Natural killer cell (primary cell): Measurements from ENCODE around the gene LHX6. TPM values are rescaled to one million over a fixed set of nuclear protein-coding genes. Genes with fewer than 3 reads are reported as not detected.

ENCODE experiments used
- ATAC-seq, 3 donors: fragments of 150-1000 bp in 2 of 3; fragments of 200-7000 bp in 1 of 3; cut with Tn5 transposase; 1 replicate in 1 of 3; 2 replicates in 2 of 3; pipeline ENCODE4 v1.10.0; 2021; ENCODE audit warnings: mild to moderate bottlenecking in 2 of 3, moderate library complexity in 2 of 3
- DNase-seq, 2 donors: peaks; one replicate each; pipeline versions ENCODE4 v3.0.0 to v3.0.0-alpha.2; 2013 to 2021; ENCODE audit warnings: mixed read lengths in 1 of 2
- H3K27ac ChIP-seq: one replicate; pipeline ENCODE4 v1.5.1; 2013; ENCODE audit warnings: mild to moderate bottlenecking, low read length
- H3K27me3 ChIP-seq: one replicate; pipeline ENCODE4 v1.6.1; 2013; ENCODE audit warnings: low read length; ENCODE audit not compliant: control insufficient read depth, insufficient read depth
- H3K36me3 ChIP-seq: one replicate; pipeline ENCODE4 v1.6.1; 2013; ENCODE audit warnings: low read length; ENCODE audit not compliant: control insufficient read depth, insufficient read depth
- H3K4me1 ChIP-seq: one replicate; pipeline ENCODE4 v1.6.1; 2013; ENCODE audit warnings: low read length; ENCODE audit not compliant: control insufficient read depth, insufficient read depth
- H3K4me3 ChIP-seq: one replicate; pipeline ENCODE4 v1.5.1; 2013; ENCODE audit warnings: low read length
- H3K9me3 ChIP-seq: one replicate; pipeline ENCODE4 v1.6.1; 2013; ENCODE audit warnings: low read length; ENCODE audit not compliant: control insufficient read depth, insufficient read depth
- H3K27ac Mint-ChIP-seq, 2 donors: one replicate each; pipeline ENCODE4 v1.8.0; 2022; ENCODE audit warnings: mild to moderate bottlenecking in 2 of 2, mixed read lengths in 2 of 2, moderate library complexity in 1 of 2
- H3K27me3 Mint-ChIP-seq, 2 donors: one replicate each; pipeline ENCODE4 v1.8.0; 2022; ENCODE audit warnings: low read depth in 2 of 2, mixed read lengths in 2 of 2
- H3K36me3 Mint-ChIP-seq: one replicate; pipeline ENCODE4 v1.8.0; 2022; ENCODE audit warnings: mixed read lengths
- H3K4me1 Mint-ChIP-seq, 2 donors: one replicate each; pipeline ENCODE4 v1.8.0; 2022; ENCODE audit warnings: mixed read lengths in 2 of 2
- H3K4me3 Mint-ChIP-seq: one replicate; pipeline ENCODE4 v1.8.0; 2022; ENCODE audit warnings: mild to moderate bottlenecking, moderate library complexity, mixed read lengths
- H3K9me3 Mint-ChIP-seq, 2 donors: one replicate each; pipeline ENCODE4 v1.8.0; 2022; ENCODE audit warnings: mixed read lengths in 2 of 2
- CTCF ChIP-seq: fragments of 200-600 bp; IDR thresholded peaks from one replicate; pipeline ENCODE4 v1.8.0; 2022; ENCODE audit warnings: antibody characterized with exemption
- WGBS: methylation state at CpG from one replicate; pipeline ENCODE4 v1.1.7; 2013; ENCODE audit warnings: missing lambda C conversion rate; ENCODE audit not compliant: insufficient coverage; 5-methylcytosine and 5-hydroxymethylcytosine counted together
- intact Hi-C: fragments of 100-400 bp; cut with micrococcal nuclease; formaldehyde crosslinking; loops from one replicate; pipeline ENCODE4 v1.14.2; 2022
- total RNA-seq, 4 donors: library from RNA; stranded (reverse); fragments of 120-200 nt in 1 of 4; gene quantifications; one replicate each; pipeline versions ENCODE4 v1.2.3 to v1.2.4, GENCODE V29; 2013 to 2022

The LHX6 gene
- total RNA-seq, 3 donors from 2014 or later (not counting 1 experiment from before 2014, with no cell fraction given) = not detected

- Mint-ChIP-seq H3K4me3 (no peak overlapping the region), H3K27me3 (peaks cover under 1 to 4% of the 10 kb centered on the region in 2 donors), H3K27ac (no peak overlapping the region), H3K9me3 (no peaks in the 10 kb centered on the region), H3K4me1 (no peaks in the 10 kb centered on the region), H3K36me3 (no peaks in the 10 kb centered on the region)
- intact Hi-C loops = no loop called here
- ATAC-seq (no peak), DNase-seq (no peak)
- Histone ChIP-seq H3K4me3 (no peak overlapping the region), H3K27ac (no peak overlapping the region), H3K4me1 (no peaks in the 10 kb centered on the region), H3K9me3 (no peaks in the 10 kb centered on the region), H3K27me3 (no peaks in the 10 kb centered on the region), H3K36me3 (no peaks in the 10 kb centered on the region)
- 92% methylated on average over 6 of the region's 6 CpGs for WGBS
- no peak for TF ChIP-seq CTCF
Measured at GRCh38 chr9:122188369-122188768, 40.4 kb downstream of the LHX6 start.

DNA sequence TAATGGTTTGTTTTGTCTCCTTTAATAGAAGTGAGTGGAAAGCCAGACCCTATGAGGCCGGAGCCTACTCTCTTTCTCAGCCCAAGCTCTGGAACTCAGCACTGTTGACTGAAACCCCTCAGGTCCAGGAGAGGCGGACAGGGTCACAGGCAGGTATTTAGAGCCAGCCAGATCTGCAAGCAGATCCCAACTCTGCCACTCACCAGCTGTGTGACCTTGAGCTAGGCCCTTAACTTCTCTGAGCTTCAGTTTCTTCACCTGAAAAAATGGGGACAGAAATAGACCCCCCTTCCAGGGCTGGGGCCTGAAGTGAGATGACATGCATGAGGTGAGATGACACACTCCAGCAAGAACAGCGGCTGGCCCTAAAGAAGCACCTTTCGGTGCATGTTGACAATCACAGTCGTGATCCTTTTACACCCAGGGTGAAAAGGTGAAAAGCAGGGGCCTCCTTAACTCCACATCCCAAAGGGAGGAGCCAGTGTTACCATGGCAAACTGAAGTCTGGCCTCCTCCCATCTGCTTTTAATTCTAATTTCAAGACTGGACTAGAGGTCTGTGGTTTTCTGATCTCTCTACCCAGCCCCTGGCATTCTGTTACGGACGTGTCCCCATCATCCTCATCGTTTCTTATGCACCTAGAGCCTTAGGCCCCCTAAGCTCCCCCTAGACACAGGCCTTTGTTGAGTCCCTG lies 41.8 kb downstream of the LHX6 start:
- Histone ChIP-seq H3K36me3 (no peaks in the 10 kb centered on the region), H3K4me3 (no peak overlapping the region), H3K4me1 (no peaks in the 10 kb centered on the region), H3K27me3 (no peaks in the 10 kb centered on the region), H3K9me3 (no peaks in the 10 kb centered on the region), H3K27ac (no peak overlapping the region)
- DNase-seq (no peak), ATAC-seq (no peak)
- Mint-ChIP-seq H3K36me3 (no peaks in the 10 kb centered on the region), H3K4me3 (no peak overlapping the region), H3K4me1 (no peaks in the 10 kb centered on the region), H3K27ac (no peak overlapping the region), H3K9me3 (no peaks in the 10 kb centered on the region), H3K27me3 (peaks cover 4 to 11% of the 10 kb centered on the region in 2 donors)
- intact Hi-C loops = no loop called here
- WGBS = 90% methylated on average over 8 of the region's 8 CpGs
- TF ChIP-seq CTCF = no peak

DNA sequence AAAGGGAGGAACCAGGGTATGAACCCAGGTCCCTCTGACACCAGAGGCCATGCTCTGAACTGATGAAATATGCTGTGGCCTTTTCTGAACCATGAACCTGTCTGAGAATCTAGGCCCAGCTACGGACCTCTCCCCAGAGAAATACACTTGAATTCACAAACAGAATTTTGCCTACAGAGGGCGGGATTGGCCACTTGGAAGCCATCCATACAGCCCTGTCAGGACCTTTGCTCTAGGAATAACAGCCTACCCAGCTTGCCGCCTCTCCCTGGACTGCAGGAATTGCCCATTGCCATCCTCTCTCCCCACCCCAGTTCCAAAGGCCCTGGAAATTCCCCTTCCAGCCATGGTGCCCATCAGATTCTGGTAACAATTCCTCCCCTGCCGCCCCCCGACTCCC lies 42.5 kb downstream of the LHX6 start:
- no peak for DNase-seq
- Mint-ChIP-seq H3K9me3 (no peaks in the 10 kb centered on the region), H3K36me3 (no peaks in the 10 kb centered on the region), H3K4me1 (no peaks in the 10 kb centered on the region), H3K27me3 (peaks cover 4 to 11% of the 10 kb centered on the region in 2 donors), H3K27ac (no peak overlapping the region), H3K4me3 (no peak overlapping the region)
- ATAC-seq = no peak
- Histone ChIP-seq H3K27ac (no peak overlapping the region), H3K36me3 (no peaks in the 10 kb centered on the region), H3K27me3 (no peaks in the 10 kb centered on the region), H3K4me1 (no peaks in the 10 kb centered on the region), H3K9me3 (no peaks in the 10 kb centered on the region), H3K4me3 (no peak overlapping the region)
- no peak for TF ChIP-seq CTCF
- WGBS = 88% methylated on average over 5 of the region's 5 CpGs
- intact Hi-C loops = no loop called here

DNA sequence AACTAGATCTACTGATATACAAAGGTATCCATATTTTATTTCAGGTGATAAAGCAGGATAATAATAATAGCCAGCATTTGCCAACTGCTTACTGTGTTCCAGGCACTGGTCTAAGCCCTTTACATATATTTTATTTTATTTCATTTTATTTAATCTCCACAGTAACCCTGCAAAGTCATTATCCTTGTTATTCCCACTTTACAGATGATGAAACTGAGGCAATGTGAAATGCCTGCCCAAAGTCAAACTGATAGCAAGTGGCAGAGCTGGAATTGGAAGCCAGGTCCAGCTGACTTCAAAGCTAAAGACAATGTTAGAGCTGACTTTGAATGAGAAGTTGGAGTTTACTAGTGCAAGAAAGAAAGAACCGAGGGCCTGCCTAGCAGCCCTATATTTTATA lies 44.2 kb downstream of the LHX6 start:
- H3K4me3 Mint-ChIP-seq = no peak overlapping the region
- no peak overlapping the region for H3K27ac ChIP-seq
- H3K9me3 ChIP-seq = no peaks in the 10 kb centered on the region
- no peaks in the 10 kb centered on the region for H3K9me3 Mint-ChIP-seq
- H3K27me3 Mint-ChIP-seq = peaks cover 4 to 11% of the 10 kb centered on the region in 2 donors
- ATAC-seq = no peak
- intact Hi-C loops = no loop called here
- DNase-seq = no peak
- no peak for TF ChIP-seq CTCF
- H3K4me1 ChIP-seq = no peaks in the 10 kb centered on the region
- H3K36me3 Mint-ChIP-seq = no peaks in the 10 kb centered on the region
- no peaks in the 10 kb centered on the region for H3K27me3 ChIP-seq
- no peak overlapping the region for H3K27ac Mint-ChIP-seq
- no peaks in the 10 kb centered on the region for H3K36me3 ChIP-seq
- no peaks in the 10 kb centered on the region for H3K4me1 Mint-ChIP-seq
- H3K4me3 ChIP-seq = no peak overlapping the region
- no CpG with 5 or more reads among the region's 1 CpG for WGBS
